ENCODE measurements around the gene APOA1. TPM values are rescaled to one million over a fixed set of nuclear protein-coding genes. Genes with fewer than 3 reads are reported as not detected.

The APOA1 gene
- total and polyA plus RNA-seq, 2 experiments from 2014 or later = 0.23 TPM; not detected in 1

- Histone ChIP-seq H4K20me1 (ENCODE audit: insufficient read depth) (no peaks in the 10 kb centered on the region), H3K4me3 (no peak overlapping the region), H3K9ac (no peak overlapping the region), H3K27me3 (replicated peaks; ENCODE audit: insufficient read depth) (no peaks in the 10 kb centered on the region), H3K27ac (no peak overlapping the region), H3K79me2 (ENCODE audit: insufficient read depth) (no peaks in the 10 kb centered on the region), H2AFZ (no peak overlapping the region), H3K4me2 (ENCODE audit: unreplicated experiment) (no peak overlapping the region), H3F3A (ENCODE audit: insufficient read depth) (no peaks in the 10 kb centered on the region), H3K9me3 (ENCODE audit: low read depth) (no peaks in the 10 kb centered on the region), H3K36me3 (ENCODE audit: low read depth) (no peaks in the 10 kb centered on the region), H3K4me1 (ENCODE audit: insufficient read depth) (no peaks in the 10 kb centered on the region), H3K9me2 (ENCODE audit: insufficient read depth) (no peaks in the 10 kb centered on the region)
- in situ Hi-C loops (cut with MboI) = no loop called here
- WGBS, 2 experiments (ENCODE audit: low coverage in 1 of 2, low lambda C conversion rate in 2 of 2, missing lambda C conversion rate in 2 of 2) = 42 to 46% methylated on average over 5 of the region's 5 CpGs
- TF ChIP-seq EZH2phosphoT487 (IDR thresholded peaks at IDR 0.05; ENCODE audit: insufficient read depth, low read depth) (no peak), EZH2 (IDR thresholded peaks at IDR 0.05; ENCODE audit: insufficient read depth, poor library complexity, severe bottlenecking) (no peak)
- DNase-seq = no peak
Measured at GRCh38 chr11:116825434-116825833, 12.0 kb downstream of the APOA1 start.

DNA sequence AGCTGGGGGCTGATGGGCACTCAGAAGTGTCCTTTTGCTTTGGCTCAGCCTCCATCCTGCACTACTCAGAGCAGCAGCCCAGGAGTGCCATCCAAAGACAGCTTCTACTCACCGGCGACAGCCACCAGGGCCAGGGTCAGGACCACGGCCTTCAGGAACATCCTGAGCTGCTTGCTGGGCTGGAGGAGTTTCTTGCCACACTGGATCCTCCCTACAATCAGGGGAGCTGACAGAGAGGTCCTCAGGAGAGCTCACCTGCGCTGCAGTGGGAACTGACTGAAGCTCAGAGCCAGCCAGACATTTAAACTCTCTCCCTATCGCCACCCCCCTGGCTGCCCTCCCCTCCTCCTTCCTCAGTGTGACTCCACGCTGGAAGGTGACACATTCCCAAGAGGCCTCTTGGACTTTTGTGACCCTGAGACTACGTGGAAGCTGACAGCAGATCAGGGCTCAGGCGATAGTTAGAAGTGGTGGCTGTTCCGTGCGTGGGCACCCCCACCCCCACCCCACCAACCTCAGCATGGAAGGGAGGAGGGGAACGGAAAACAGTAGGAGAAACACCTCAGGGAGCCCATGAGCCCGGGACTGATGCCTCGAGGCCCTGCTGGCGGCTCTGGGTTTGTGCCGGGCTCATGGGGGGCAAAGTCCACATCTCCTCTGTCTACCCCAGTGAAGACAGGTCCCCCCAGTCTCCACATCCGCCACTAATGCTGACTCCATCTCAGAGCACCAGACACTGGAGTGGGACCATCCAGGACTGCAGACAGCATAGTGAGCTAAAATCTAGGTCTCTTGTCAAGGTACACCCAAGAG is 14.2 kb downstream of the APOA1 start, which contains the start of gene APOA4:
APOA4 (minus strand) TSS at position 274 of the 813 bp plus-strand sequence; CDS start at position 161, 113 bp downstream.
- in situ Hi-C loops (cut with MboI) = no loop called here
- H3K27me3 ChIP-seq (replicated peaks; ENCODE audit: insufficient read depth) = no peaks in the 10 kb centered on the region
- no peaks in the 10 kb centered on the region for H3K36me3 ChIP-seq (ENCODE audit: low read depth)
- H3K4me2 ChIP-seq (ENCODE audit: unreplicated experiment) = no peak within 1 kb of the TSS
- no peaks in the 10 kb centered on the region for H3K79me2 ChIP-seq (ENCODE audit: insufficient read depth)
- no peaks in the 10 kb centered on the region for H3K4me1 ChIP-seq (ENCODE audit: insufficient read depth)
- DNase-seq = no peak
- H3K4me3 ChIP-seq = no peak within 1 kb of the TSS
- no peak within 1 kb of the TSS for H3K9ac ChIP-seq
- H2AFZ ChIP-seq = no peak within 1 kb of the TSS
- no peaks in the 10 kb centered on the region for H3K9me3 ChIP-seq (ENCODE audit: low read depth)
- 65 to 71% methylated on average over 16 of the region's 16 CpGs for WGBS, 2 experiments (ENCODE audit: low coverage in 1 of 2, low lambda C conversion rate in 2 of 2, missing lambda C conversion rate in 2 of 2)
- no peaks in the 10 kb centered on the region for H3F3A ChIP-seq (ENCODE audit: insufficient read depth)
- H4K20me1 ChIP-seq (ENCODE audit: insufficient read depth) = no peaks in the 10 kb centered on the region
- H3K27ac ChIP-seq = no peak within 1 kb of the TSS
- H3K9me2 ChIP-seq (ENCODE audit: insufficient read depth) = no peaks in the 10 kb centered on the region
- TF ChIP-seq EZH2phosphoT487 (IDR thresholded peaks at IDR 0.05; ENCODE audit: insufficient read depth, low read depth) = no peak
- no peak for TF ChIP-seq EZH2 (IDR thresholded peaks at IDR 0.05; ENCODE audit: insufficient read depth, poor library complexity, severe bottlenecking)

- Histone ChIP-seq H3K79me2 (ENCODE audit: insufficient read depth) (no peaks in the 10 kb centered on the region), H3K4me2 (ENCODE audit: unreplicated experiment) (no peak overlapping the region), H3K36me3 (ENCODE audit: low read depth) (no peaks in the 10 kb centered on the region), H3K9ac (no peak overlapping the region), H3F3A (ENCODE audit: insufficient read depth) (no peaks in the 10 kb centered on the region), H2AFZ (no peak overlapping the region), H3K9me3 (ENCODE audit: low read depth) (no peaks in the 10 kb centered on the region), H3K4me3 (no peak overlapping the region), H4K20me1 (ENCODE audit: insufficient read depth) (no peaks in the 10 kb centered on the region), H3K27me3 (replicated peaks; ENCODE audit: insufficient read depth) (no peaks in the 10 kb centered on the region), H3K4me1 (ENCODE audit: insufficient read depth) (no peaks in the 10 kb centered on the region), H3K9me2 (ENCODE audit: insufficient read depth) (no peaks in the 10 kb centered on the region), H3K27ac (no peak overlapping the region)
- in situ Hi-C loops (cut with MboI) = no loop called here
- no peak for DNase-seq
- WGBS, 2 experiments (ENCODE audit: low coverage in 1 of 2, low lambda C conversion rate in 2 of 2, missing lambda C conversion rate in 2 of 2) = 63 to 71% methylated on average over 5 of the region's 5 CpGs
- TF ChIP-seq EZH2 (IDR thresholded peaks at IDR 0.05; ENCODE audit: insufficient read depth, poor library complexity, severe bottlenecking) (no peak), EZH2phosphoT487 (IDR thresholded peaks at IDR 0.05; ENCODE audit: insufficient read depth, low read depth) (no peak)
Measured at GRCh38 chr11:116822575-116822974, 14.8 kb downstream of the APOA1 start.

GRCh38 chr11:116821050-116821918 is 16.1 kb downstream of the APOA1 start:
- Histone ChIP-seq H2AFZ (no peak overlapping the region), H3K27ac (no peak overlapping the region), H3K4me1 (ENCODE audit: insufficient read depth) (no peaks in the 10 kb centered on the region), H3K4me2 (ENCODE audit: unreplicated experiment) (no peak overlapping the region), H3F3A (ENCODE audit: insufficient read depth) (no peaks in the 10 kb centered on the region), H3K4me3 (no peak overlapping the region), H3K9me3 (ENCODE audit: low read depth) (no peaks in the 10 kb centered on the region), H4K20me1 (ENCODE audit: insufficient read depth) (no peaks in the 10 kb centered on the region), H3K79me2 (ENCODE audit: insufficient read depth) (no peaks in the 10 kb centered on the region), H3K27me3 (replicated peaks; ENCODE audit: insufficient read depth) (no peaks in the 10 kb centered on the region), H3K9me2 (ENCODE audit: insufficient read depth) (no peaks in the 10 kb centered on the region), H3K36me3 (ENCODE audit: low read depth) (no peaks in the 10 kb centered on the region), H3K9ac (no peak overlapping the region)
- WGBS, 2 experiments (ENCODE audit: low coverage in 1 of 2, low lambda C conversion rate in 2 of 2, missing lambda C conversion rate in 2 of 2) = 86 to 88% methylated on average over 47 to 51 of the region's 51 CpGs
- no peak for DNase-seq
- in situ Hi-C loops (cut with MboI) = no loop called here
- TF ChIP-seq EZH2 (IDR thresholded peaks at IDR 0.05; ENCODE audit: insufficient read depth, poor library complexity, severe bottlenecking) (no peak), EZH2phosphoT487 (IDR thresholded peaks at IDR 0.05; ENCODE audit: insufficient read depth, low read depth) (no peak)
